Measurements from ENCODE around the gene ITGA2B. TPM values are rescaled to one million over a fixed set of nuclear protein-coding genes. Genes with fewer than 3 reads are reported as not detected.

The ITGA2B gene
- total and polyA plus RNA-seq, 2 experiments from 2014 or later, result 0.77 to 3.6 TPM

- TF ChIP-seq EZH2phosphoT487 (IDR thresholded peaks at IDR 0.05; ENCODE audit: low read depth, severe bottlenecking, unreplicated experiment) (no peak), EZH2 (IDR thresholded peaks at IDR 0.05; ENCODE audit: borderline replicate concordance) (no peak), CTCF (IDR thresholded peaks at IDR 0.05; ENCODE audit: poor library complexity) (no peak)
- Histone ChIP-seq H3K27ac (no peak overlapping the region), H3K4me1 (ENCODE audit: insufficient read depth) (no peaks in the 10 kb centered on the region), H4K20me1 (ENCODE audit: insufficient read depth, poor library complexity, severe bottlenecking) (no peaks in the 10 kb centered on the region), H3K79me2 (no peaks in the 10 kb centered on the region), H2AFZ (no peak overlapping the region), H3K9me2 (replicated peaks; ENCODE audit: insufficient read depth) (no peaks in the 10 kb centered on the region), H3K9me3 (ENCODE audit: low read depth) (no peaks in the 10 kb centered on the region), H3K27me3 (peaks cover 20% of the 10 kb centered on the region), H3K4me3 (no peak overlapping the region), H3K36me3 (replicated peaks; ENCODE audit: insufficient read depth, low read depth) (no peaks in the 10 kb centered on the region), H3K4me2 (no peak overlapping the region)
- 96% methylated on average over 10 of the region's 10 CpGs for WGBS (ENCODE audit: low lambda C conversion rate, missing lambda C conversion rate)
- DNase-seq (ENCODE audit: low spot score), result no peak
Observed at GRCh38 chr17:44379887-44380286, 9.6 kb downstream of the ITGA2B start.

- WGBS (ENCODE audit: low lambda C conversion rate, missing lambda C conversion rate), result 85% methylated on average over 14 of the region's 14 CpGs
- Histone ChIP-seq H3K4me3 (no peak overlapping the region), H4K20me1 (ENCODE audit: insufficient read depth, poor library complexity, severe bottlenecking) (no peaks in the 10 kb centered on the region), H3K4me1 (ENCODE audit: insufficient read depth) (no peaks in the 10 kb centered on the region), H3K4me2 (no peak overlapping the region), H3K79me2 (no peaks in the 10 kb centered on the region), H3K36me3 (replicated peaks; ENCODE audit: insufficient read depth, low read depth) (no peaks in the 10 kb centered on the region), H3K27ac (no peak overlapping the region), H2AFZ (no peak overlapping the region), H3K27me3 (peaks cover 5% of the 10 kb centered on the region), H3K9me3 (ENCODE audit: low read depth) (no peaks in the 10 kb centered on the region), H3K9me2 (replicated peaks; ENCODE audit: insufficient read depth) (no peaks in the 10 kb centered on the region)
- no peak for DNase-seq (ENCODE audit: low spot score)
- no peak for TF ChIP-seq EZH2phosphoT487 (IDR thresholded peaks at IDR 0.05; ENCODE audit: low read depth, severe bottlenecking, unreplicated experiment)
- TF ChIP-seq CTCF (IDR thresholded peaks at IDR 0.05; ENCODE audit: poor library complexity), result no peak
- no peak for TF ChIP-seq EZH2 (IDR thresholded peaks at IDR 0.05; ENCODE audit: borderline replicate concordance)
Observed at GRCh38 chr17:44378171-44378705, 11.2 kb downstream of the ITGA2B start.

GRCh38 chr17:44376779-44377178 is 12.7 kb downstream of the ITGA2B start:
- Histone ChIP-seq H2AFZ (no peak overlapping the region), H3K9me2 (replicated peaks; ENCODE audit: insufficient read depth) (no peaks in the 10 kb centered on the region), H3K27ac (no peak overlapping the region), H3K4me2 (no peak overlapping the region), H3K9me3 (ENCODE audit: low read depth) (no peaks in the 10 kb centered on the region), H3K36me3 (replicated peaks; ENCODE audit: insufficient read depth, low read depth) (no peaks in the 10 kb centered on the region), H4K20me1 (ENCODE audit: insufficient read depth, poor library complexity, severe bottlenecking) (no peaks in the 10 kb centered on the region), H3K4me3 (no peak overlapping the region), H3K79me2 (no peaks in the 10 kb centered on the region), H3K27me3 (no peaks in the 10 kb centered on the region), H3K4me1 (ENCODE audit: insufficient read depth) (no peaks in the 10 kb centered on the region)
- TF ChIP-seq EZH2phosphoT487 (IDR thresholded peaks at IDR 0.05; ENCODE audit: low read depth, severe bottlenecking, unreplicated experiment), result no peak
- no peak for TF ChIP-seq EZH2 (IDR thresholded peaks at IDR 0.05; ENCODE audit: borderline replicate concordance)
- DNase-seq (ENCODE audit: low spot score), result no peak
- WGBS (ENCODE audit: low lambda C conversion rate, missing lambda C conversion rate), result 97% methylated on average over 12 of the region's 12 CpGs

- Histone ChIP-seq H3K27ac (no peak overlapping the region), H3K4me2 (no peak overlapping the region), H2AFZ (no peak overlapping the region), H3K9me3 (ENCODE audit: low read depth) (no peaks in the 10 kb centered on the region), H3K36me3 (replicated peaks; ENCODE audit: insufficient read depth, low read depth) (no peaks in the 10 kb centered on the region), H3K4me3 (no peak overlapping the region), H3K9me2 (replicated peaks; ENCODE audit: insufficient read depth) (no peaks in the 10 kb centered on the region), H3K79me2 (no peaks in the 10 kb centered on the region), H3K4me1 (ENCODE audit: insufficient read depth) (no peaks in the 10 kb centered on the region), H3K27me3 (no peaks in the 10 kb centered on the region), H4K20me1 (ENCODE audit: insufficient read depth, poor library complexity, severe bottlenecking) (no peaks in the 10 kb centered on the region)
- TF ChIP-seq EZH2 (IDR thresholded peaks at IDR 0.05; ENCODE audit: borderline replicate concordance) (no peak), EZH2phosphoT487 (IDR thresholded peaks at IDR 0.05; ENCODE audit: low read depth, severe bottlenecking, unreplicated experiment) (no peak), CTCF (IDR thresholded peaks at IDR 0.05; ENCODE audit: poor library complexity) (peak; percentile 29)
- WGBS (ENCODE audit: low lambda C conversion rate, missing lambda C conversion rate), result 38% methylated on average over 5 of the region's 5 CpGs
- no peak for DNase-seq (ENCODE audit: low spot score)
Observed at GRCh38 chr17:44376124-44376523, 13.3 kb downstream of the ITGA2B start.

All from hepatocyte (in vitro differentiated cells).